Osteoblast (primary cell): ENCODE measurements around the gene HMCN1. TPM values are rescaled to one million over a fixed set of nuclear protein-coding genes. Genes with fewer than 3 reads are reported as not detected.
A peak's percentile ranks its signal among the peaks of the same experiment; 100 is the strongest.

Experiments
- DNase-seq: peaks from one replicate; pipeline ENCODE4 v3.0.0; 2011; ENCODE audit warnings: low spot score, mixed read lengths; ENCODE audit not compliant: insufficient read length; ENCODE audit errors: missing footprints
- H2AFZ ChIP-seq: 2 replicates; pipeline ENCODE4 v1.6.0; 2011; ENCODE audit warnings: mild to moderate bottlenecking, low read length
- H3K27ac ChIP-seq: 2 replicates; pipeline ENCODE4 v1.5.1; 2011; ENCODE audit warnings: mild to moderate bottlenecking, low read depth, low read length, moderate library complexity
- H3K27me3 ChIP-seq: 2 replicates; pipeline ENCODE4 v1.6.0; 2012; ENCODE audit warnings: mild to moderate bottlenecking, control low read depth, inconsistent platforms, low read length, moderate library complexity; ENCODE audit not compliant: insufficient read depth
- H3K36me3 ChIP-seq: 2 replicates; pipeline ENCODE4 v1.5.1; 2011; ENCODE audit warnings: mild to moderate bottlenecking, low read length, control low read depth, moderate library complexity; ENCODE audit not compliant: insufficient read depth
- H3K4me1 ChIP-seq: 2 replicates; pipeline ENCODE4 v1.5.1; 2011; ENCODE audit warnings: mild to moderate bottlenecking, low read length, control low read depth, moderate library complexity; ENCODE audit not compliant: insufficient read depth
- H3K4me2 ChIP-seq: 2 replicates; pipeline ENCODE4 v1.6.0; 2011; ENCODE audit warnings: mild to moderate bottlenecking, low read length; ENCODE audit not compliant: insufficient read depth
- H3K4me3 ChIP-seq: fragments of 200-600 bp; sonication (generic); 3 replicates; pipeline ENCODE4 v1.5.1; 2012; ENCODE audit warnings: mild to moderate bottlenecking, low read length, inconsistent platforms; ENCODE audit not compliant: insufficient read depth
- H3K79me2 ChIP-seq: 2 replicates; pipeline ENCODE4 v1.6.0; 2012; ENCODE audit warnings: mild to moderate bottlenecking, low read length, control low read depth, inconsistent platforms; ENCODE audit not compliant: insufficient read depth
- H3K9me3 ChIP-seq: 2 replicates; pipeline ENCODE4 v1.5.1; 2011; ENCODE audit warnings: low read depth, low read length, control low read depth
- H4K20me1 ChIP-seq: 2 replicates; pipeline ENCODE4 v1.6.0; 2012; ENCODE audit warnings: mild to moderate bottlenecking, low read length, control low read depth; ENCODE audit not compliant: insufficient read depth
- CTCF ChIP-seq: IDR thresholded peaks from 2 replicates; pipeline ENCODE4 v1.5.1; 2011; ENCODE audit warnings: mild to moderate bottlenecking, low read depth, low read length, moderate library complexity; ENCODE audit errors: extremely low read depth
- total RNA-seq: library from RNA; depleted of rRNA; stranded (reverse); fragments of >200 nt; gene quantifications from 2 replicates; pipeline ENCODE4 v1.2.3, GENCODE V29; 2012

The HMCN1 gene
- total RNA-seq, 1 donor, result 178 TPM

- no peaks in the 10 kb centered on the region for H3K79me2 ChIP-seq
- no peak overlapping the region for H2AFZ ChIP-seq
- no peak overlapping the region for H3K27ac ChIP-seq
- no peaks in the 10 kb centered on the region for H3K4me1 ChIP-seq
- H3K4me3 ChIP-seq, result no peak overlapping the region
- no peaks in the 10 kb centered on the region for H3K36me3 ChIP-seq
- H4K20me1 ChIP-seq, result no peaks in the 10 kb centered on the region
- H3K27me3 ChIP-seq, result no peaks in the 10 kb centered on the region
- no peak for DNase-seq
- no peak overlapping the region for H3K4me2 ChIP-seq
- no peaks in the 10 kb centered on the region for H3K9me3 ChIP-seq
- no peak for TF ChIP-seq CTCF
Observed at GRCh38 chr1:186043296-186043695, 309.1 kb downstream of the HMCN1 start.

GRCh38 chr1:186044079-186044685 lies 310.0 kb downstream of the HMCN1 start:
- Histone ChIP-seq H3K4me2 (no peak overlapping the region), H3K4me1 (no peaks in the 10 kb centered on the region), H3K79me2 (no peaks in the 10 kb centered on the region), H4K20me1 (no peaks in the 10 kb centered on the region), H3K4me3 (no peak overlapping the region), H3K9me3 (no peaks in the 10 kb centered on the region), H2AFZ (no peak overlapping the region), H3K27ac (no peak overlapping the region), H3K36me3 (no peaks in the 10 kb centered on the region), H3K27me3 (no peaks in the 10 kb centered on the region)
- TF ChIP-seq CTCF, result no peak
- DNase-seq, result no peak

DNA sequence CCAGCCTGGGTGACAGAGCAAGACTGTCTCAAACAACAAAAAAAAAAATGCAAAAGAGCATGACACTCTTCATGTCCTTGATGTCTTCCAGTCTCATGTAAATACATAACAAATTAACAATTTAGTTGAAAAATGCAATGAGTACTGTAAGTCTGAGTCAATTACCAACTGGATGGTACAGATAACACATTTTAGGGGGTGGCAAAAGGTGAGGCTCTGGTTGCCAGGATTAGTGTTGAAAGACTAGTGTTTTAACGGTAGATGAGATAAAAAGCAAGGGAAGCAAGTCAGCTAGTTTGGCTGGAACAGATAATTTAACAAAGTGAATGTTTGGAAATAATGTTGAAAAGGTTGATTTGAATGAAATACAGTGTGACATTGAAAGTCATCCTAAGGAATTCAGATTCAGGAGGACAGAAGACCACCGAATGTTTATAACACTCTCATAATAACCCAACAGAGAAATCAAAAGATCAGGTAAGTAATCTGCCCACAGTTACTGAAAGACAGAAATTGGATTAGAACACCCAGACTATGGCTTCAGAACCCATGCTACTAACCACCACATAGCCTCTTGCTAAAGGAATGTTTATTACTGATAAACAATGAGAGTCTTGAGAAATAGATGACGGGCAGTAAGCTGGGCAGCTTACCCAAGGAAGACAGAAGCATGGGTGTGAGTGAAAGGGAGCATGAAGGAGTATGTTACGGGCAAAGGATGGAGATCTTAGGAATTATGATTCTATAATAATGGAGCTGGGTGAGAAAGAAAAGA lies 312.4 kb downstream of the HMCN1 start:
- Histone ChIP-seq H3K27ac (no peak overlapping the region), H4K20me1 (no peaks in the 10 kb centered on the region), H3K27me3 (no peaks in the 10 kb centered on the region), H2AFZ (no peak overlapping the region), H3K36me3 (no peaks in the 10 kb centered on the region), H3K79me2 (no peaks in the 10 kb centered on the region), H3K9me3 (no peaks in the 10 kb centered on the region), H3K4me2 (no peak overlapping the region), H3K4me3 (no peak overlapping the region), H3K4me1 (peaks cover 6% of the 10 kb centered on the region)
- TF ChIP-seq CTCF, result no peak
- no peak for DNase-seq

DNA sequence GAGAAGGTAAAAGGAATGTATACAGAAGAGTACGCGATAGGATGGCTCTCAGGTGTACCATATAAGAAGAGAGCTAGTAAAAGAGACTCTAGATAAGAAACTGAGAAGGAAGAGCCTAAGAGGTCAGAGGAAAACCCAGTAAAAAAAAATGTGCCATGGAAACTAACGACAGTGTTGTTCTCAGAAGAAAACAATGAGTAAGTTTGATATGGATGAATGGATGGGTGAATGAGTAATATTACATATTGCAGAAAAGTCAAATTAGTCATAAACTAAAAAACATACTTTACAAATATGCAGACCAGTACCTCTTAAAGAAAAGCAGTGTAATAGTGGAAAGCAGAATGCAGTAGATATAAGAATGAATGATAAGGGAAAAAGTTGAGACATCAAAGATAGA lies 316.2 kb downstream of the HMCN1 start:
- Histone ChIP-seq H3K4me2 (no peak overlapping the region), H3K4me3 (no peak overlapping the region), H4K20me1 (no peaks in the 10 kb centered on the region), H3K27ac (peak overlapping the region; percentile 30), H3K79me2 (no peaks in the 10 kb centered on the region), H3K4me1 (peaks cover 6% of the 10 kb centered on the region), H3K9me3 (no peaks in the 10 kb centered on the region), H3K27me3 (no peaks in the 10 kb centered on the region), H2AFZ (no peak overlapping the region), H3K36me3 (no peaks in the 10 kb centered on the region)
- peak; percentile 86 for DNase-seq
- no peak for TF ChIP-seq CTCF
